ENCODE results near the gene ENOX2.

DNA sequence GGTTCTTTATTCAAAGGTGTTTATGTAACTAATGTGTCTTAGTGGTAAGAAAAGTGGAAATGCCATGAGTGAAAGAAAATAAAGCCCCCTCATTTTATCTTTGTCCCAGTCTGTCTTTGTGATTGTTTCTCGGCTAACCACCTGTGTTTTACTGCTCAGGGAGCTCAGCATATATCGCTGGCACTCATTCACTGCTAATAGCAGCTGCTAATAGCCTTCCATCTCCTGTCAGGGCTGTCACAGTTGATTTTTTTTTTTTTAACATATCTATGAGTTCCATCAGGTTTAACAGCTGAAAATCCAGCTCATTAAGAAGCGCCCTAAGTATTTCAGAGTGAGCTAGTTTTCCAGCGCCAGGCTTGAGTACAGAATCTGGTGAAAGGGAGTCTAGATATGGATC lies 295.6 kb downstream of the ENOX2 start:
- TF ChIP-seq CTCF (IDR thresholded peaks at IDR 0.05; ENCODE audit: low read depth, low read length, poor library complexity, severe bottlenecking) (no peak), EZH2phosphoT487 (IDR thresholded peaks at IDR 0.05; ENCODE audit: borderline replicate concordance, low read length) (no peak)
